C4-2B (cell line): ENCODE data around the gene RGCC.

ENCODE experiments used
- CTCF ChIP-seq: fragments of 450-650 bp; conservative IDR thresholded peaks from 2 replicates; pipeline ENCODE4 v1.5.1; 2017; ENCODE audit warnings: mild to moderate bottlenecking
- ZFX ChIP-seq: fragments of 450-650 bp; IDR thresholded peaks from 2 replicates; pipeline ENCODE4 v1.6.1; 2017

- TF ChIP-seq CTCF (no peak), ZFX (no peak)
Measured at GRCh38 chr13:41492432-41493260, 35.3 kb downstream of the RGCC start.
